ENCODE measurements around the gene HSD17B8. TPM values are rescaled to one million over a fixed set of nuclear protein-coding genes. Genes with fewer than 3 reads are reported as not detected.

The HSD17B8 gene
- total RNA-seq, 1 experiment from 2014 or later: 5.6 TPM

GRCh38 chr6:33171016-33171879 lies 33.2 kb upstream of the HSD17B8 start:
- DNase-seq (ENCODE audit: low spot score): no peak

GRCh38 chr6:33171880-33172687 lies 32.4 kb upstream of the HSD17B8 start:
- no peak for DNase-seq (ENCODE audit: low spot score)

GRCh38 chr6:33172688-33173534 lies 31.5 kb upstream of the HSD17B8 start:
- DNase-seq (ENCODE audit: low spot score): no peak

- no peak for DNase-seq (ENCODE audit: low spot score)
Measured at GRCh38 chr6:33173535-33174180, 30.8 kb upstream of the HSD17B8 start.

GRCh38 chr6:33174784-33175183 lies 29.7 kb upstream of the HSD17B8 start:
- DNase-seq (ENCODE audit: low spot score): no peak

GRCh38 chr6:33175436-33176069 lies 28.9 kb upstream of the HSD17B8 start:
- no peak for DNase-seq (ENCODE audit: low spot score)

- no peak for DNase-seq (ENCODE audit: low spot score)
Measured at GRCh38 chr6:33176906-33177305, 27.5 kb upstream of the HSD17B8 start.

GRCh38 chr6:33177552-33178446 lies 26.7 kb upstream of the HSD17B8 start:
- DNase-seq (ENCODE audit: low spot score): no peak

GRCh38 chr6:33178755-33179475 lies 25.5 kb upstream of the HSD17B8 start:
- no peak for DNase-seq (ENCODE audit: low spot score)

- no peak for DNase-seq (ENCODE audit: low spot score)
Measured at GRCh38 chr6:33181141-33181540, 23.3 kb upstream of the HSD17B8 start.

- DNase-seq (ENCODE audit: low spot score): no peak
Measured at GRCh38 chr6:33183071-33183683, 21.3 kb upstream of the HSD17B8 start.

- no peak for DNase-seq (ENCODE audit: low spot score)
Measured at GRCh38 chr6:33185190-33185589, 19.3 kb upstream of the HSD17B8 start.

- no peak for DNase-seq (ENCODE audit: low spot score)
Measured at GRCh38 chr6:33185654-33186187, 18.7 kb upstream of the HSD17B8 start.

GRCh38 chr6:33187809-33188208 lies 16.6 kb upstream of the HSD17B8 start:
- DNase-seq (ENCODE audit: low spot score): no peak

GRCh38 chr6:33189164-33189563 lies 15.3 kb upstream of the HSD17B8 start:
- DNase-seq (ENCODE audit: low spot score): no peak

- no peak for DNase-seq (ENCODE audit: low spot score)
Measured at GRCh38 chr6:33189625-33190448, 14.6 kb upstream of the HSD17B8 start.

- no peak for DNase-seq (ENCODE audit: low spot score)
Measured at GRCh38 chr6:33190504-33191107, 13.8 kb upstream of the HSD17B8 start.

Data from H4 (cell line).